ENCODE results near the gene ZBTB38.

GRCh38 chr3:141330235-141330634 is 38.1 kb upstream of the ZBTB38 start:
- TF ChIP-seq POLR2AphosphoS5 (IDR thresholded peaks at IDR 0.05; ENCODE audit: insufficient read depth, low read depth, low read length) (no peak), MYC (IDR thresholded peaks at IDR 0.05; ENCODE audit: low read depth, low read length) (no peak), CTCF (IDR thresholded peaks at IDR 0.05; ENCODE audit: extremely low read depth in 1 of 2, insufficient read depth in 1 of 2, low read depth in 1 of 2, low read length in 2 of 2) (no peak), MAX (IDR thresholded peaks at IDR 0.05; ENCODE audit: insufficient read depth, insufficient read length) (no peak), POLR2A (IDR thresholded peaks at IDR 0.05; ENCODE audit: low read depth, low read length) (no peak)

Data from endothelial cell of umbilical vein (primary cell).